IMR-90 (cell line): ENCODE measurements around the gene PRDM15.

Source experiments
- BHLHE40 ChIP-seq: fragments of 150-350 bp; IDR thresholded peaks from 2 replicates; pipeline ENCODE4 v1.6.1; 2016; ENCODE audit warnings: mild to moderate bottlenecking, low read depth, low read length
- CTCF ChIP-seq: conservative IDR thresholded peaks from 2 replicates; pipeline ENCODE4 v1.5.1; 2012; ENCODE audit warnings: mild to moderate bottlenecking, low read depth, low read length, improper control_type of control experiment
- MAZ ChIP-seq: IDR thresholded peaks from 2 replicates; pipeline ENCODE4 v1.6.1; 2012; ENCODE audit warnings: low read depth, mild to moderate bottlenecking, low read length, improper control_type of control experiment, moderate library complexity, borderline replicate concordance
- POLR2A ChIP-seq: IDR thresholded peaks from 2 replicates; pipeline ENCODE4 v1.6.1; 2012; ENCODE audit warnings: mild to moderate bottlenecking, low read depth, low read length
- RAD21 ChIP-seq: IDR thresholded peaks from 2 replicates; pipeline ENCODE4 v1.6.1; 2012; ENCODE audit warnings: low read length, improper control_type of control experiment
- RFX5 ChIP-seq: IDR thresholded peaks from 2 replicates; pipeline ENCODE4 v1.8.0; 2012; ENCODE audit warnings: low read depth, mild to moderate bottlenecking, low read length, moderate library complexity
- USF2 ChIP-seq: fragments of 150-350 bp; IDR thresholded peaks from 2 replicates; pipeline ENCODE4 v1.6.1; 2017; ENCODE audit warnings: mild to moderate bottlenecking, antibody characterized with exemption, low read length, low read depth

GRCh38 chr21:41830145-41830707 lies 48.9 kb downstream of the PRDM15 start:
- TF ChIP-seq CTCF: no peak
- TF ChIP-seq POLR2A: no peak
- no peak for TF ChIP-seq RAD21
- TF ChIP-seq RFX5: no peak
- no peak for TF ChIP-seq USF2
- TF ChIP-seq MAZ: no peak
- TF ChIP-seq BHLHE40: no peak
